GM12878 (cell line): Measurements from ENCODE around the gene CELSR1. TPM values are rescaled to one million over a fixed set of nuclear protein-coding genes. Genes with fewer than 3 reads are reported as not detected.

Source experiments
- ATAC-seq: fragments of 200-7000 bp; cut with Tn5 transposase; 3 replicates; pipeline ENCODE4 v1.9.1; 2020; ENCODE audit warnings: mild to moderate bottlenecking, moderate library complexity
- BruUV-seq: library from RNA; stranded (reverse); fragments of 400-500 nt; replicated peaks from 2 replicates; lab custom pipeline; 2021; lab: Mats Ljungman, UMichigan
- CTCF ChIA-PET: fragments of 300-600 bp; sonication (Branson Sonifier 250); formaldehyde crosslinking; extraction: SDS; loops from one replicate; lab custom pipeline; 2021; ENCODE audit warnings: inconsistent platforms; lab: Yijun Ruan, JAX
- POLR2A ChIA-PET: fragments of 350-600 bp; formaldehyde crosslinking; extraction: SDS; loops from one replicate; lab custom pipeline; 2021; ENCODE audit warnings: inconsistent platforms; lab: Charles Lee
- RAD21 ChIA-PET: fragments of 300-600 bp; sonication (Branson Sonifier 250); formaldehyde crosslinking; loops from one replicate; lab custom pipeline; 2023; ENCODE audit warnings: antibody characterized with exemption; ENCODE audit not compliant: unreplicated experiment; lab: Charles Lee
- SMC1A ChIA-PET: fragments of 300-600 bp; sonication (Branson Sonifier 250); formaldehyde crosslinking; loops from one replicate; lab custom pipeline; 2023; ENCODE audit not compliant: unreplicated experiment, uncharacterized antibody; lab: Charles Lee
- DNase-seq: peaks from one replicate; pipeline ENCODE4 v3.0.0-alpha.2; 2011; ENCODE audit warnings: low read depth, low spot score
- FAIRE-seq: peaks from 3 replicates; lab custom pipeline; 2011; peaks lifted over from hg19 to GRCh38; lab: Jason Lieb, UNC
- H2AFZ ChIP-seq: 2 replicates; pipeline ENCODE4 v1.6.0; 2011; ENCODE audit warnings: low read depth, low read length, control low read depth; ENCODE audit not compliant: control insufficient read depth
- H3K27ac ChIP-seq: 2 replicates; pipeline ENCODE4 v1.5.1; 2011; ENCODE audit warnings: control low read depth; ENCODE audit not compliant: control insufficient read depth, insufficient read depth
- H3K27me3 ChIP-seq, 2 experiments: replicated peaks in 1 of 2; 2 replicates each; pipeline versions ENCODE4 v1.6.0 to v1.6.1; 2011; ENCODE audit warnings: low read length in 1 of 2; ENCODE audit not compliant: control insufficient read depth in 2 of 2, insufficient read depth in 2 of 2
- H3K36me3 ChIP-seq, 2 experiments: 2 replicates each; pipeline ENCODE4 v1.5.1; 2011; ENCODE audit warnings: low read length in 1 of 2; ENCODE audit not compliant: control insufficient read depth in 2 of 2, insufficient read depth in 2 of 2
- H3K4me1 ChIP-seq: 2 replicates; pipeline ENCODE4 v1.6.1; 2011; ENCODE audit warnings: mild to moderate bottlenecking, low read length, moderate library complexity, mixed read lengths; ENCODE audit not compliant: control insufficient read depth, insufficient read depth
- H3K4me2 ChIP-seq: 2 replicates; pipeline ENCODE4 v1.6.0; 2011; ENCODE audit warnings: control low read depth; ENCODE audit not compliant: control insufficient read depth, insufficient read depth
- H3K4me3 ChIP-seq: fragments of 200-600 bp; sonication (generic); 2 replicates; pipeline ENCODE4 v1.5.1; 2016
- H3K79me2 ChIP-seq: 2 replicates; pipeline ENCODE4 v1.6.0; 2011; ENCODE audit warnings: low read length; ENCODE audit not compliant: control insufficient read depth, insufficient read depth
- H3K9ac ChIP-seq: 2 replicates; pipeline ENCODE4 v1.8.0; 2011; ENCODE audit warnings: low read length, control low read depth, mixed read lengths; ENCODE audit not compliant: control insufficient read depth, insufficient read depth
- H3K9me3 ChIP-seq: replicated peaks from 3 replicates; pipeline ENCODE4 v1.5.1; 2011; ENCODE audit warnings: mild to moderate bottlenecking, low read length; ENCODE audit not compliant: control insufficient read depth, insufficient read depth
- H4K20me1 ChIP-seq: 2 replicates; pipeline ENCODE4 v1.6.0; 2011; ENCODE audit not compliant: control insufficient read depth, insufficient read depth
- CREB1 ChIP-seq: IDR thresholded peaks from 2 replicates; pipeline ENCODE4 v1.6.1; 2012; ENCODE audit warnings: low read depth, mild to moderate bottlenecking, inconsistent platforms
- HSF1 ChIP-seq: fragments of 150-350 bp; IDR thresholded peaks from 2 replicates; pipeline ENCODE4 v1.6.1; 2014; ENCODE audit warnings: mild to moderate bottlenecking, low read depth, low read length
- JUNB ChIP-seq: IDR thresholded peaks from 2 replicates; pipeline ENCODE4 v1.6.1; 2016; ENCODE audit warnings: antibody characterized with exemption, mild to moderate bottlenecking
- KAT2A ChIP-seq: conservative IDR thresholded peaks from 2 replicates; pipeline ENCODE4 v1.6.1; 2011; ENCODE audit warnings: low read depth, low read length; ENCODE audit not compliant: control insufficient read depth
- KDM1A ChIP-seq: fragments of 200-600 bp; sonication (generic); IDR thresholded peaks from 2 replicates; pipeline ENCODE4 v1.6.1; 2016; ENCODE audit warnings: borderline replicate concordance
- NFIC ChIP-seq: IDR thresholded peaks from 2 replicates; pipeline ENCODE4 v1.6.1; 2012; ENCODE audit warnings: low read depth, mild to moderate bottlenecking, inconsistent platforms, low read length, moderate library complexity
- SKIL ChIP-seq: fragments of 450-650 bp; IDR thresholded peaks from 2 replicates; pipeline ENCODE4 v1.6.1; 2017; ENCODE audit warnings: mild to moderate bottlenecking, low read depth, inconsistent platforms; ENCODE audit not compliant: poor library complexity, severe bottlenecking
- SRF ChIP-seq, 2 experiments: IDR thresholded peaks; 2 replicates each; pipeline ENCODE4 v1.6.1; 2011; ENCODE audit warnings: low read depth in 2 of 2, low read length in 2 of 2, mild to moderate bottlenecking in 1 of 2, moderate library complexity in 1 of 2
- YY1 ChIP-seq: IDR thresholded peaks from 2 replicates; pipeline ENCODE4 v1.6.1; 2011; ENCODE audit warnings: low read depth, mild to moderate bottlenecking, low read length
- ZNF217 ChIP-seq: fragments of 450-650 bp; IDR thresholded peaks from 2 replicates; pipeline ENCODE4 v1.6.1; 2017; ENCODE audit warnings: antibody characterized with exemption, mild to moderate bottlenecking
- ZNF592 ChIP-seq: fragments of 450-650 bp; IDR thresholded peaks from 2 replicates; pipeline ENCODE4 v1.6.1; 2017; ENCODE audit warnings: mild to moderate bottlenecking, moderate library complexity
- WGBS: methylation state at CpG from one replicate; pipeline ENCODE4 v1.1.6; 2016; ENCODE audit warnings: low lambda C conversion rate; ENCODE audit not compliant: insufficient replicate concordance, insufficient coverage; ENCODE audit errors: missing lambda C conversion rate; 5-methylcytosine and 5-hydroxymethylcytosine counted together
- in situ Hi-C: fragments of 300-500 bp; cut with MboI; formaldehyde crosslinking; loops from 9 replicates; pipeline ENCODE4 v1.14.3; 2018; ENCODE audit warnings: mixed read lengths
- intact Hi-C: fragments of 100-400 bp; cut with micrococcal nuclease; formaldehyde crosslinking; loops from one replicate; pipeline ENCODE4 v1.14.2; 2022; ENCODE audit not compliant: unreplicated experiment
- polyA plus RNA-seq, 11 experiments: library from polyadenylated mRNA; depleted of rRNA in 4 of 11; unstranded in 6 of 11; stranded (reverse) in 5 of 11; fragments of >200 nt; fragmentation: Nextera tagmentation in 4 of 11; fragmentation: Illumina TruSeq in 1 of 11; extraction: Ambion mirVana in 4 of 11; extraction: Trizol in 1 of 11; gene quantifications; 1 replicate in 1 of 11; 2 replicates in 10 of 11; pipeline versions ENCODE4 v1.2.1 to v1.2.3, GENCODE V29; 2011 to 2016; ENCODE audit warnings: inconsistent platforms in 2 of 11, missing spikeins in 2 of 11, low read depth in 1 of 11
- total RNA-seq, 4 experiments: library from RNA; depleted of rRNA in 3 of 4; stranded (reverse); fragments of >200 nt in 3 of 4; fragmentation: Illumina TruSeq in 1 of 4; extraction: Trizol in 1 of 4; gene quantifications; 2 replicates each; pipeline versions ENCODE4 v1.2.1 to v1.2.3, GENCODE V29; 2013 to 2021
- TF ChIP-seq, protein P1 (sequence below): IDR thresholded peaks from 2 replicates; pipeline ENCODE4 v1.6.1; 2012; ENCODE audit warnings: improper control_type of control experiment, low read depth, low read length; ENCODE audit not compliant: insufficient replicate concordance

The CELSR1 gene
- total and polyA plus RNA-seq, 10 of the 15 experiments (the other 5 are each of a cell fraction or from before 2014, with no cell fraction given), result 0.05 to 1.7 (median 0.35) TPM; not detected in 2

DNA sequence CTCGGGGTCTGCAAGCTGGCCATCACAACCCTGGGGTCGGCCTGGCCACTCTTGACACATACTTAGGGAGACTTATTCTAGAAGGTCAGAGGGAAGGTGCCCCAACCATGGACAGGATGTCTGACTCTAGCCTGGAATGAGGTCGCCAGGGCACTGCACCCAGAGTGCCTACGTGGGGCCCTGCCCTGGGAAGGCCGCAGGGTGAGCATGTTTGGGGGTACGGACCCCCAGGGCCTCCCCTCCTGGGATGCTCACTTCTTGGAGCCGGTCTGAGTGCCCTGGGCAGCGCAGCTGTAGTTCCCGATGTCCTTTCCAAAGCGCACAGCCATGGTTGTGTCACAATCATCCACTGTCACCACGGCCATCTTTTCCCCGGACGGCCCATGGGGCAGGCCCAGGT, 126.1 kb downstream of the CELSR1 start:
- no peak overlapping the region for H2AFZ ChIP-seq
- no TSS peak for BruUV-seq
- H3K36me3 ChIP-seq, result no peaks in the 10 kb centered on the region
- no peak overlapping the region for H3K27ac ChIP-seq
- ChIA-PET CTCF (no interaction called here), SMC1A (no interaction called here), RAD21 (no interaction called here), POLR2A (no interaction called here)
- H3K79me2 ChIP-seq, result no peaks in the 10 kb centered on the region
- peaks cover 6% of the 10 kb centered on the region; the same call in 1 of the 2 replicates for H3K4me1 ChIP-seq
- no peaks in the 10 kb centered on the region; the same call in 2 of the 3 replicates for H3K9me3 ChIP-seq
- ATAC-seq (no peak), FAIRE-seq (no peak), DNase-seq (no peak)
- H4K20me1 ChIP-seq, result no peaks in the 10 kb centered on the region
- no peaks in the 10 kb centered on the region for H3K27me3 ChIP-seq
- H3K4me3 ChIP-seq, result no peak overlapping the region
- in situ Hi-C loops, result no loop called here
- TF ChIP-seq ZNF592 (no peak), SRF (IDR thresholded peaks at IDR 0.05; ENCODE audit: low read depth in 2 of 2, low read length in 2 of 2) (no peak), ZNF217 (no peak), YY1 (no peak), NFIC (no peak), KDM1A (no peak), HSF1 (no peak), KAT2A (no peak), SKIL (no peak), CREB1 (no peak), JUNB (no peak)
- TF ChIP-seq, protein P1, sequence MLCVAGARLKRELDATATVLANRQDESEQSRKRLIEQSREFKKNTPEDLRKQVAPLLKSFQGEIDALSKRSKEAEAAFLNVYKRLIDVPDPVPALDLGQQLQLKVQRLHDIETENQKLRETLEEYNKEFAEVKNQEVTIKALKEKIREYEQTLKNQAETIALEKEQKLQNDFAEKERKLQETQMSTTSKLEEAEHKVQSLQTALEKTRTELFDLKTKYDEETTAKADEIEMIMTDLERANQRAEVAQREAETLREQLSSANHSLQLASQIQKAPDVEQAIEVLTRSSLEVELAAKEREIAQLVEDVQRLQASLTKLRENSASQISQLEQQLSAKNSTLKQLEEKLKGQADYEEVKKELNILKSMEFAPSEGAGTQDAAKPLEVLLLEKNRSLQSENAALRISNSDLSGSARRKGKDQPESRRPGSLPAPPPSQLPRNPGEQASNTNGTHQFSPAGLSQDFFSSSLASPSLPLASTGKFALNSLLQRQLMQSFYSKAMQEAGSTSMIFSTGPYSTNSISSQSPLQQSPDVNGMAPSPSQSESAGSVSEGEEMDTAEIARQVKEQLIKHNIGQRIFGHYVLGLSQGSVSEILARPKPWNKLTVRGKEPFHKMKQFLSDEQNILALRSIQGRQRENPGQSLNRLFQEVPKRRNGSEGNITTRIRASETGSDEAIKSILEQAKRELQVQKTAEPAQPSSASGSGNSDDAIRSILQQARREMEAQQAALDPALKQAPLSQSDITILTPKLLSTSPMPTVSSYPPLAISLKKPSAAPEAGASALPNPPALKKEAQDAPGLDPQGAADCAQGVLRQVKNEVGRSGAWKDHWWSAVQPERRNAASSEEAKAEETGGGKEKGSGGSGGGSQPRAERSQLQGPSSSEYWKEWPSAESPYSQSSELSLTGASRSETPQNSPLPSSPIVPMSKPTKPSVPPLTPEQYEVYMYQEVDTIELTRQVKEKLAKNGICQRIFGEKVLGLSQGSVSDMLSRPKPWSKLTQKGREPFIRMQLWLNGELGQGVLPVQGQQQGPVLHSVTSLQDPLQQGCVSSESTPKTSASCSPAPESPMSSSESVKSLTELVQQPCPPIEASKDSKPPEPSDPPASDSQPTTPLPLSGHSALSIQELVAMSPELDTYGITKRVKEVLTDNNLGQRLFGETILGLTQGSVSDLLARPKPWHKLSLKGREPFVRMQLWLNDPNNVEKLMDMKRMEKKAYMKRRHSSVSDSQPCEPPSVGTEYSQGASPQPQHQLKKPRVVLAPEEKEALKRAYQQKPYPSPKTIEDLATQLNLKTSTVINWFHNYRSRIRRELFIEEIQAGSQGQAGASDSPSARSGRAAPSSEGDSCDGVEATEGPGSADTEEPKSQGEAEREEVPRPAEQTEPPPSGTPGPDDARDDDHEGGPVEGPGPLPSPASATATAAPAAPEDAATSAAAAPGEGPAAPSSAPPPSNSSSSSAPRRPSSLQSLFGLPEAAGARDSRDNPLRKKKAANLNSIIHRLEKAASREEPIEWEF, result no peak
- intact Hi-C loops, result no loop called here
- no peak overlapping the region for H3K4me2 ChIP-seq
- no peak overlapping the region for H3K9ac ChIP-seq
- WGBS, result 21% methylated on average over 13 of the region's 13 CpGs
